GM23338 (cell line): ENCODE results near the gene STXBP3. TPM values are rescaled to one million over a fixed set of nuclear protein-coding genes. Genes with fewer than 3 reads are reported as not detected.

Experiments used
- ATAC-seq: fragments of 200-7000 bp; cut with Tn5 transposase; 3 replicates; pipeline ENCODE4 v1.9.1; 2020
- DNase-seq: peaks from one replicate; pipeline ENCODE4 v3.0.0-alpha.2; 2015; ENCODE audit warnings: low spot score
- H2AFZ ChIP-seq: fragments of 200-600 bp; sonication (generic); 2 replicates; pipeline ENCODE4 v1.8.0; 2016; ENCODE audit warnings: antibody characterized with exemption, mild to moderate bottlenecking, moderate library complexity
- H3F3A ChIP-seq: fragments of 200-600 bp; sonication (generic); replicated peaks from 2 replicates; pipeline ENCODE4 v1.8.0; 2017; ENCODE audit warnings: antibody characterized with exemption, mixed run types, low read depth
- H3K27ac ChIP-seq: fragments of 200-600 bp; sonication (generic); 2 replicates; pipeline ENCODE4 v1.6.1; 2016; ENCODE audit warnings: low read depth
- H3K27me3 ChIP-seq: fragments of 200-600 bp; sonication (generic); 2 replicates; pipeline ENCODE4 v1.8.0; 2016; ENCODE audit warnings: mild to moderate bottlenecking, mixed run types, moderate library complexity; ENCODE audit not compliant: insufficient read depth
- H3K36me3 ChIP-seq: fragments of 200-600 bp; sonication (generic); 2 replicates; pipeline ENCODE4 v1.8.0; 2016; ENCODE audit warnings: mild to moderate bottlenecking; ENCODE audit not compliant: insufficient read depth
- H3K4me1 ChIP-seq: fragments of 200-600 bp; sonication (generic); 2 replicates; pipeline ENCODE4 v1.8.0; 2016; ENCODE audit warnings: mild to moderate bottlenecking, moderate library complexity; ENCODE audit not compliant: insufficient read depth
- H3K4me2 ChIP-seq: fragments of 200-600 bp; sonication (generic); 2 replicates; pipeline ENCODE4 v1.7.1; 2017; ENCODE audit warnings: mixed run types
- H3K4me3 ChIP-seq: fragments of 200-600 bp; sonication (generic); 2 replicates; pipeline ENCODE4 v1.6.1; 2016; ENCODE audit warnings: mixed run types
- H3K79me2 ChIP-seq: fragments of 200-600 bp; sonication (generic); replicated peaks from 2 replicates; pipeline ENCODE4 v1.8.0; 2017; ENCODE audit warnings: mild to moderate bottlenecking; ENCODE audit not compliant: insufficient read depth
- H3K9me2 ChIP-seq: fragments of 200-600 bp; sonication (generic); 2 replicates; pipeline ENCODE4 v1.8.0; 2017; ENCODE audit not compliant: insufficient read depth
- H4K20me1 ChIP-seq: fragments of 200-600 bp; sonication (generic); replicated peaks from 2 replicates; pipeline ENCODE4 v1.8.0; 2017; ENCODE audit warnings: mild to moderate bottlenecking; ENCODE audit not compliant: insufficient read depth
- H3K27ac Mint-ChIP-seq: 2 replicates; pipeline ENCODE4 v1.8.0; 2020; ENCODE audit warnings: inconsistent platforms, mild to moderate bottlenecking, moderate library complexity, mixed read lengths
- H3K27me3 Mint-ChIP-seq: 3 replicates; pipeline ENCODE4 v1.8.0; 2022; ENCODE audit warnings: low read depth, mild to moderate bottlenecking, moderate library complexity, mixed read lengths, inconsistent platforms; ENCODE audit not compliant: insufficient read depth, poor library complexity
- H3K36me3 Mint-ChIP-seq: 3 replicates; pipeline ENCODE4 v1.8.0; 2021; ENCODE audit warnings: low read depth, mild to moderate bottlenecking, inconsistent platforms, moderate library complexity, mixed read lengths
- H3K4me1 Mint-ChIP-seq: 3 replicates; pipeline ENCODE4 v1.8.0; 2020; ENCODE audit warnings: mild to moderate bottlenecking, inconsistent platforms, mixed read lengths
- H3K4me3 Mint-ChIP-seq: 3 replicates; pipeline ENCODE4 v1.8.0; 2021; ENCODE audit warnings: moderate library complexity, mild to moderate bottlenecking, inconsistent platforms, mixed read lengths
- H3K9me3 Mint-ChIP-seq: 3 replicates; pipeline ENCODE4 v1.8.0; 2020; ENCODE audit warnings: moderate library complexity, mild to moderate bottlenecking, inconsistent platforms, mixed read lengths
- CTCF ChIP-seq, 2 experiments: fragments of 200-600 bp in 1 of 2; sonication (generic) in 1 of 2; conservative IDR thresholded peaks; 2 replicates each; pipeline versions ENCODE4 v1.5.1 to v1.6.1; 2016 to 2017; ENCODE audit warnings: antibody characterized with exemption in 2 of 2, low read depth in 2 of 2, mild to moderate bottlenecking in 2 of 2, moderate library complexity in 1 of 2
- ETS1 ChIP-seq: IDR thresholded peaks from 2 replicates; pipeline ENCODE4 v1.6.1; 2016; ENCODE audit warnings: antibody characterized with exemption
- EZH2phosphoT487 ChIP-seq: fragments of 200-600 bp; sonication (generic); IDR thresholded peaks from one replicate; pipeline ENCODE4 v1.8.1; 2018; ENCODE audit warnings: antibody characterized with exemption; ENCODE audit not compliant: unreplicated experiment
- JUNB ChIP-seq: IDR thresholded peaks from one replicate; pipeline ENCODE4 v1.6.1; 2016; ENCODE audit warnings: antibody characterized with exemption; ENCODE audit not compliant: unreplicated experiment
- NANOG ChIP-seq: IDR thresholded peaks from 2 replicates; pipeline ENCODE4 v1.6.1; 2016; ENCODE audit warnings: antibody characterized with exemption, borderline replicate concordance
- POLR2AphosphoS5 ChIP-seq: IDR thresholded peaks from 2 replicates; pipeline ENCODE4 v1.6.1; 2016; ENCODE audit warnings: antibody characterized with exemption, low read depth
- REST ChIP-seq: IDR thresholded peaks from one replicate; pipeline ENCODE4 v1.6.1; 2018; ENCODE audit warnings: antibody characterized with exemption; ENCODE audit not compliant: unreplicated experiment
- STAT1 ChIP-seq: IDR thresholded peaks from one replicate; pipeline ENCODE4 v1.6.1; 2016; ENCODE audit warnings: antibody characterized with exemption; ENCODE audit not compliant: unreplicated experiment
- ZNF114 ChIP-seq: fragments of 250-450 bp; sonication (Bioruptor Pico); IDR thresholded peaks from 2 replicates; pipeline ENCODE4 v1.5.0; 2020; ENCODE audit warnings: mild to moderate bottlenecking, moderate library complexity
- ZNF331 ChIP-seq: fragments of 250-450 bp; sonication (Bioruptor Pico); IDR thresholded peaks from 2 replicates; pipeline ENCODE4 v1.5.0; 2020; ENCODE audit warnings: low read depth, mild to moderate bottlenecking, moderate library complexity
- polyA plus RNA-seq: library from polyadenylated mRNA; unstranded; fragments of >200 nt; fragmentation: Nextera tagmentation; extraction: Ambion mirVana; gene quantifications from 2 replicates; pipeline ENCODE4 v1.2.1, GENCODE V29; 2016
- total RNA-seq: library from RNA; depleted of rRNA; stranded (reverse); fragments of >200 nt; shearing (Covaris generic); gene quantifications from 2 replicates; pipeline ENCODE4 v1.2.3, GENCODE V29; 2014

The STXBP3 gene
- total and polyA plus RNA-seq, 2 experiments from 2014 or later: 28.5 to 37.4 TPM

- Histone ChIP-seq H3K27ac (no peak overlapping the region), H3K4me1 (peaks cover 13% of the 10 kb centered on the region), H3K4me3 (no peak overlapping the region), H4K20me1 (no peaks in the 10 kb centered on the region), H3K4me2 (0 out of 2 replicates have a peak overlapping the region, but pooled peaks have one; percentile 14), H3F3A (no peaks in the 10 kb centered on the region), H3K9me2 (peaks cover 13% of the 10 kb centered on the region), H3K79me2 (no peaks in the 10 kb centered on the region), H2AFZ (no peak overlapping the region), H3K36me3 (no peaks in the 10 kb centered on the region), H3K27me3 (no peaks in the 10 kb centered on the region)
- Mint-ChIP-seq H3K4me3 (no peak overlapping the region), H3K4me1 (peaks cover 34% of the 10 kb centered on the region), H3K27ac (no peak overlapping the region; the same call in 1 of the 2 replicates), H3K27me3 (peaks cover 3% of the 10 kb centered on the region), H3K9me3 (no peaks in the 10 kb centered on the region), H3K36me3 (no peaks in the 10 kb centered on the region)
- ATAC-seq: no peak
- TF ChIP-seq EZH2phosphoT487 (no peak), CTCF (conservative IDR thresholded peaks at IDR 0.05; ENCODE audit: low read depth in 2 of 2) (no peak), REST (no peak), POLR2AphosphoS5 (no peak)
- DNase-seq: no peak
These were observed 27.4 kb upstream of the STXBP3 start for GRCh38 chr1:108718927-108719655.

GRCh38 chr1:108719656-108720435, 26.6 kb upstream of the STXBP3 start:
- H3K4me1 Mint-ChIP-seq: peaks cover 34% of the 10 kb centered on the region
- peak overlapping the region; percentile 93; the same call in 1 of the 2 replicates for H2AFZ ChIP-seq
- H4K20me1 ChIP-seq: no peaks in the 10 kb centered on the region
- no peak for ATAC-seq
- no peaks in the 10 kb centered on the region for H3F3A ChIP-seq
- no peak overlapping the region for H3K4me3 ChIP-seq
- no peak overlapping the region for H3K27ac ChIP-seq
- 0 out of 2 replicates have a peak overlapping the region, but pooled peaks have one; percentile 14 for H3K4me2 ChIP-seq
- no peaks in the 10 kb centered on the region for H3K79me2 ChIP-seq
- DNase-seq: no peak
- no peak overlapping the region for H3K4me3 Mint-ChIP-seq
- no peaks in the 10 kb centered on the region for H3K9me3 Mint-ChIP-seq
- H3K36me3 ChIP-seq: no peaks in the 10 kb centered on the region
- no peak overlapping the region; the same call in 1 of the 2 replicates for H3K27ac Mint-ChIP-seq
- H3K27me3 ChIP-seq: no peaks in the 10 kb centered on the region
- H3K4me1 ChIP-seq: peaks cover 13% of the 10 kb centered on the region
- H3K9me2 ChIP-seq: peaks cover 13% of the 10 kb centered on the region
- H3K27me3 Mint-ChIP-seq: peaks cover 3% of the 10 kb centered on the region
- no peaks in the 10 kb centered on the region for H3K36me3 Mint-ChIP-seq
- TF ChIP-seq EZH2phosphoT487 (no peak), POLR2AphosphoS5 (no peak), ZNF331 (CRISPR knock-in tag) (no peak), NANOG (no peak), STAT1 (no peak), ETS1 (no peak), ZNF114 (CRISPR knock-in tag) (no peak), CTCF (conservative IDR thresholded peaks at IDR 0.05; ENCODE audit: low read depth in 2 of 2) (no peak), JUNB (no peak)
